ENCODE data around the gene AXL.

- TF ChIP-seq CTCF (IDR thresholded peaks at IDR 0.05) (no peak), POLR2A (IDR thresholded peaks at IDR 0.05) (no peak)
Measured at GRCh38 chr19:41261474-41262190, 42.6 kb downstream of the AXL start.

Data from Peyer's patch (tissue), 4 donors.